ENCODE data around the gene SCN10A.

GRCh38 chr3:38702231-38702630 lies 113.8 kb downstream of the SCN10A start:
- TF ChIP-seq GATA2 (IDR thresholded peaks at IDR 0.05; ENCODE audit: low read depth, low read length) = no peak
- TF ChIP-seq GATA3 (IDR thresholded peaks at IDR 0.05; ENCODE audit: low read depth, low read length) = no peak

Data from SH-SY5Y (cell line).